Testis (tissue), 5 donors: Measurements from ENCODE around the gene ALX3. TPM values are rescaled to one million over a fixed set of nuclear protein-coding genes. Genes with fewer than 3 reads are reported as not detected.

Experiments
- DNase-seq: peaks from one replicate; pipeline ENCODE4 v3.0.0-alpha.2; 2019
- H3K27ac ChIP-seq, 2 donors: fragments of 200-600 bp; sonication (generic); one replicate each; pipeline ENCODE4 v1.5.1; 2019
- H3K27me3 ChIP-seq: fragments of 200-600 bp; sonication (generic); one replicate; pipeline ENCODE4 v1.5.1; 2019
- H3K36me3 ChIP-seq: fragments of 200-600 bp; sonication (generic); one replicate; pipeline ENCODE4 v1.5.1; 2017; ENCODE audit warnings: low read depth; ENCODE audit errors: missing control alignments
- H3K4me1 ChIP-seq: fragments of 200-600 bp; sonication (generic); one replicate; pipeline ENCODE4 v1.5.1; 2019
- H3K4me3 ChIP-seq, 2 donors: fragments of 200-600 bp; sonication (generic); one replicate each; pipeline ENCODE4 v1.5.1; 2017 to 2019
- H3K9me3 ChIP-seq: fragments of 200-600 bp; sonication (generic); one replicate; pipeline ENCODE4 v1.5.1; 2017
- CTCF ChIP-seq, 3 experiments: fragments of 450-650 bp in 2 of 3; fragments of 200-600 bp in 1 of 3; sonication (generic) in 1 of 3; IDR thresholded peaks; one replicate each; pipeline ENCODE4 v1.5.1; 2016 to 2019; ENCODE audit warnings: antibody characterized with exemption in 3 of 3, mild to moderate bottlenecking in 2 of 3, moderate library complexity in 1 of 3
- POLR2A ChIP-seq: fragments of 450-650 bp; IDR thresholded peaks from one replicate; pipeline ENCODE4 v1.6.1; 2017; ENCODE audit warnings: antibody characterized with exemption, mild to moderate bottlenecking, moderate library complexity
- WGBS, 2 donors: methylation state at CpG; one replicate each; pipeline ENCODE4 v1.1.5; 2018; 5-methylcytosine and 5-hydroxymethylcytosine counted together
- intact Hi-C: fragments of 100-400 bp; cut with DNase I; formaldehyde crosslinking; loops from one replicate; pipeline ENCODE4 v1.15.1; 2023; ENCODE audit warnings: low total_unique reads
- long read RNA-seq, 2 donors: transcript quantifications; one replicate each; lab custom pipeline, GENCODE V29; 2026
- polyA plus RNA-seq: library from polyadenylated mRNA; stranded (reverse); fragments of 350-450 nt; fragmentation: Illumina TruSeq; extraction: RNeasy Lipid Tissue Mini Kit (QIAGEN cat#74804); gene quantifications from one replicate; pipeline ENCODE4 v1.2.3, GENCODE V29; 2014; ENCODE audit warnings: low read depth, low replicate concordance; ENCODE audit not compliant: insufficient read depth
- total RNA-seq, 2 donors: library from RNA; depleted of rRNA; stranded (reverse); fragments of >200 nt; gene quantifications; one replicate each; pipeline ENCODE4 v1.2.3, GENCODE V29; 2016

Gene ALX3
- under 1 TPM; 0.31 to 0.79 TPM for total RNA-seq
- 0.49 TPM for polyA plus RNA-seq
- long read RNA-seq, donor 1, result 0 reads
- long read RNA-seq, donor 2, result 0 reads

GRCh38 chr1:110070671-110071242 is at the start of gene ALX3:
TSS of gene ALX3 (minus strand) at chr1:110070672. CDS start at chr1:110070612, 60 bp downstream.
- no peaks in the 10 kb centered on the region for H3K36me3 ChIP-seq
- H3K4me3 ChIP-seq, result peak within 1 kb of the TSS; percentile 26 to 31
- H3K27ac ChIP-seq, result no peak within 1 kb of the TSS
- no peak for DNase-seq
- intact Hi-C loops, result no loop called here
- TF ChIP-seq CTCF (IDR thresholded peaks at IDR 0.05) (no peak), POLR2A (no peak)
- no peaks in the 10 kb centered on the region for H3K4me1 ChIP-seq
- H3K9me3 ChIP-seq, result no peaks in the 10 kb centered on the region
- WGBS, 2 donors, result 25 to 42% methylated on average over 4 to 11 of the region's 27 CpGs
- H3K27me3 ChIP-seq, result no peaks in the 10 kb centered on the region

- no peak for DNase-seq
- 74 to 75% methylated on average over 2 to 3 of the region's 3 CpGs for WGBS, 2 donors
Measured at GRCh38 chr1:110119843-110120242, 49.4 kb upstream of the ALX3 start.

GRCh38 chr1:110118636-110119396 is 48.3 kb upstream of the ALX3 start:
- no peaks in the 10 kb centered on the region for H3K9me3 ChIP-seq

More at GRCh38 chr1:110119843-110120242, 49.4 kb upstream of the ALX3 start:
- TF ChIP-seq CTCF (IDR thresholded peaks at IDR 0.05), result no peak
- no peak for TF ChIP-seq POLR2A
- H3K9me3 ChIP-seq, result no peaks in the 10 kb centered on the region
- no peaks in the 10 kb centered on the region for H3K27me3 ChIP-seq
- intact Hi-C loops, result no loop called here
- H3K4me1 ChIP-seq, result peaks cover 3% of the 10 kb centered on the region
- H3K4me3 ChIP-seq, result no peak overlapping the region
- H3K27ac ChIP-seq, result no peak overlapping the region
- no peaks in the 10 kb centered on the region for H3K36me3 ChIP-seq

GRCh38 chr1:110114784-110115183 is 44.3 kb upstream of the ALX3 start:
- peak; percentile 61 for DNase-seq
- WGBS, 2 donors, result 52 to 60% methylated on average over 5 of the region's 5 CpGs
- TF ChIP-seq CTCF (IDR thresholded peaks at IDR 0.05) (no peak), POLR2A (no peak)
- Histone ChIP-seq H3K27me3 (no peaks in the 10 kb centered on the region), H3K27ac (no peak overlapping the region), H3K4me3 (no peak overlapping the region), H3K9me3 (no peaks in the 10 kb centered on the region), H3K36me3 (no peaks in the 10 kb centered on the region), H3K4me1 (peaks cover 4% of the 10 kb centered on the region)
- intact Hi-C loops, result no loop called here

More at GRCh38 chr1:110118636-110119396, 48.3 kb upstream of the ALX3 start:
- no peak overlapping the region for H3K4me3 ChIP-seq
- no peak for DNase-seq
- no peak overlapping the region for H3K27ac ChIP-seq
- WGBS, 2 donors, result 73 to 88% methylated on average over 7 of the region's 7 CpGs
- no peaks in the 10 kb centered on the region for H3K27me3 ChIP-seq
- peaks cover 4% of the 10 kb centered on the region for H3K4me1 ChIP-seq
- TF ChIP-seq CTCF (IDR thresholded peaks at IDR 0.05) (no peak), POLR2A (no peak)
- no peaks in the 10 kb centered on the region for H3K36me3 ChIP-seq
- intact Hi-C loops, result no loop called here
